ENCODE measurements around the gene FHAD1. TPM values are rescaled to one million over a fixed set of nuclear protein-coding genes. Genes with fewer than 3 reads are reported as not detected.

The FHAD1 gene
- total RNA-seq, 4 donors from 2014 or later = not detected

DNA sequence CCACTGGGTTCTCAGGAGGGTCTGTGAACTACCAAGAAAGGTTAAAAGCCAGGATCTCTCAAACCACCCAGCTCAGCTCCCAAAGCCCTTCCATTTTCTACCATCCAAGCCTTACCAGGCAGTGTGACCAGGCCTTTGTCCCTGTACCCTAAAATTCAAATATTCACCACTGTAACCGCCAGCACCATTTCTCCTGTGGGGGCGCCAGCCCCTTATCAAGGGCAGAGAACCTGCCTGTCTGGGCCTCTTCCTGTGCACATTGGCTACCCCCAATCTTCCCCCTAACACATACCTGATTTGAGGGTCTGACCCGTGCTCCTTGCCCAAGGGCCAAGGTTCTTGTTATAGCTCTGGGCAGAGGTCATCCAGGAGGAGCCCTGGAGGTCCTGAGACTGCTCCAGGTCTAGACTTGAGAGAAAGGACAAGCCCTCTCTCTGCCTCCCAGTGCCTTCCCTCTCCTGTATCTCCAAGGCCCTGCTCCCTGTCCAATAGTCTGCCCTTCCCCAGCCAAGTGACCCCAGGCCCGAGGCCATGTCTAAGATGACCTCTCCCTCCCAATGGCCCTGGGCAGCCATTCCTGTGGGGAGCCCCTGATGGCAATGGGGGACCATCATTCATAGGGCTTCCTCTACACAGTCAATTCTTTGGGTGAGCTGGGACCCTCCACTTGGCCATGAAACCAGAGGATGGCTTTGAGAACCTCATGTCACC lies 78.5 kb downstream of the FHAD1 start:
- Histone ChIP-seq H3K9me3 (no peaks in the 10 kb centered on the region), H3K27me3 (peaks cover 0 to 4% (median 0%) of the 10 kb centered on the region in 3 donors), H3K27ac (no peak overlapping the region), H3K4me3 (no peak overlapping the region), H3K36me3 (no peaks in the 10 kb centered on the region), H3K4me1 (peaks cover 13 to 17% of the 10 kb centered on the region in 2 donors)
- in situ Hi-C loops (cut with MboI; ENCODE audit: low sequenced_read_pairs in 4 of 4) (loop anchor here in 1 of 4 donors (5.0 kb wide), 1 partner anchor 107 kb away; no protein-coding TSS in a partner anchor), intact Hi-C loops (cut with DNase I; ENCODE audit: low total_unique reads) (loop anchor here (10.0 kb wide), 1 partner anchor 199 kb away; the partner anchor contains the start of genes CASP9 and DNAJC16)
- TF ChIP-seq POLR2A (IDR thresholded peaks at IDR 0.05) = no peak
- TF ChIP-seq, protein P1, sequence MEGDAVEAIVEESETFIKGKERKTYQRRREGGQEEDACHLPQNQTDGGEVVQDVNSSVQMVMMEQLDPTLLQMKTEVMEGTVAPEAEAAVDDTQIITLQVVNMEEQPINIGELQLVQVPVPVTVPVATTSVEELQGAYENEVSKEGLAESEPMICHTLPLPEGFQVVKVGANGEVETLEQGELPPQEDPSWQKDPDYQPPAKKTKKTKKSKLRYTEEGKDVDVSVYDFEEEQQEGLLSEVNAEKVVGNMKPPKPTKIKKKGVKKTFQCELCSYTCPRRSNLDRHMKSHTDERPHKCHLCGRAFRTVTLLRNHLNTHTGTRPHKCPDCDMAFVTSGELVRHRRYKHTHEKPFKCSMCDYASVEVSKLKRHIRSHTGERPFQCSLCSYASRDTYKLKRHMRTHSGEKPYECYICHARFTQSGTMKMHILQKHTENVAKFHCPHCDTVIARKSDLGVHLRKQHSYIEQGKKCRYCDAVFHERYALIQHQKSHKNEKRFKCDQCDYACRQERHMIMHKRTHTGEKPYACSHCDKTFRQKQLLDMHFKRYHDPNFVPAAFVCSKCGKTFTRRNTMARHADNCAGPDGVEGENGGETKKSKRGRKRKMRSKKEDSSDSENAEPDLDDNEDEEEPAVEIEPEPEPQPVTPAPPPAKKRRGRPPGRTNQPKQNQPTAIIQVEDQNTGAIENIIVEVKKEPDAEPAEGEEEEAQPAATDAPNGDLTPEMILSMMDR (IDR thresholded peaks at IDR 0.05 in 4 of 5, conservative IDR thresholded peaks at IDR 0.05 in 1 of 5) = no peak
- ATAC-seq (no peak), DNase-seq (no peak)

DNA sequence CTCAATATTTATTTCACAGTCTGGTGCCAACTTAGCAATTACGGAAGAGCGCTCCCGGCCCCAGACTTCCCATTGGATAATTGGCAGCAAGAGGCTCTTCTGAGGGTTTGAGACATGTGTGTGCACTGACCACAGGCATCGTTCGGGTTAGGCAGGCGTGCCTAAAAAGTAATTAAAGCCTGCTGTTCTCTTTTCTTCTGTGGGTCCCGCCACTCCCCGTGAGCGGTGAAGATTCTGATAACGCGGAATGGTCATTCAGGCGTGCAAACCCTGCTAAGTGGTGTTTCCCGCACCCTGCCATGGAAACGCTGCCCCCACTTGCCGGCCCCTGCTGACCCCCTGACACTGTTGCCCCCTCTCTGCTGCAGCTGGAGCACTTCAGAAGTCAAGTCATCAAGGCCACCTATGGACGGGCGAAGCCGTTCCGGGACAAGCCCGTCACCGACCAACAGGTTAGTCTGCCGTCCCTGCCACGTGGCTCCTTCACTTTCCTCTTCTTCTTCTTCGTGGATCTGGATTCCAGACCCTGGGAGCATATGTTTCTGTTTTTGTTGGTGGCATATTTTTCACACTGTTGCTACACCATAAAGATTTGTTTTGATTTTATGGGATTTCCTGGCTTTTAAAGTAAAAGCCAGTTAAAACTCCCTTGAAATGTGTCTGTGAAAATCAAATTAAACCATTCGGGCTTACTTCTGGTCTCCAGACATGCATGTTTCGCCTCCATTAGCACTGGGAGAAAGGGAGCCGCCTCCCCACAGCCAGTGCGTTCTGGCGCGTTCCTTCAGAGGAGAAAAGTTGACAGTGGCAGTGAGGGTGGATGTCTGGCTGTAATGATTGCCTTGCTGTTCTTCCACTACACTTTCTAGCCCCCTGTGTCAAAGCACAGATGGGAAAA lies 79.9 kb downstream of the FHAD1 start:
- in situ Hi-C loops (cut with MboI; ENCODE audit: low sequenced_read_pairs in 4 of 4) = loop anchor here in 1 of 4 donors (5.0 kb wide), 1 partner anchor 105 kb away; no protein-coding TSS in a partner anchor

DNA sequence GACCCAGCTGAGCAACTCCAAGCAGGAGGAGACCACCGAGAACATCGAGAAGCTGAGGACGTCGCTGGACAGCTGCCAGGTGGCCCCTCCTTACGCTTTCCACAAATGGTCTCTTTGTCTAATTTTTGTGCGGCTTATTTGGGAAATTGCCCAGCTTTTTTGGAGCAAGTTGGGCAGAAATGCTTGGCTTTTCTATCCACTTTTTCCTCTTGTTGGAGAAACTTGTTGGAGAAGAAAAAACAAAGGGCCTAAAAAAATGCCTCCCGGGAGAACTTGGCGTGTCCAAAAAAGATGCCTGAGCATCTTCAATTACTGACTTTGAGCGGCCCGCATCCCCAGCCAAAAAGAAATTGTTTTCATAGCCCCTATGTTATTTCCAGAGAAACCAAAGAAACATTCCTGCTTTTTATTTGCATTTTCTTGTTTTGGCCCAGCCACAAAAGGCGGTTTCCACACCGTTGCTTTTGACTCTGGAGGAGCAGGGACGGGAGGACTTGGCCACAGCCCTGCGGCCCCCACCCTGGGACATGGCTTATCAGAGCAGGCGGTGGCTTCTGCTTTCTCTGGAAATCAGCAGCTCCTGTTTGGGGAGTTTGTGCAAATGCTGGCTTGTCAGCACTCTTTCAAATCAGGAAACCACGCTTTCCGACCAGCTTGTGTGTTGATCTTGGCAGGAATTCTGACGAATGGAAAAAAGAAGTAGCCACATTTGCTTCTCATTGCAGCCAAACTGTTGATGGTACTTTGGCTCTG lies 81.5 kb downstream of the FHAD1 start:
- ATAC-seq = peak; percentile 47 to 50
- peaks cover 13 to 17% of the 10 kb centered on the region in 2 donors for H3K4me1 ChIP-seq

More for the DNA sequence above, 79.9 kb downstream of the FHAD1 start:
- Histone ChIP-seq H3K27me3 (peaks cover 0 to 4% (median 0%) of the 10 kb centered on the region in 3 donors), H3K4me3 (no peak overlapping the region), H3K9me3 (no peaks in the 10 kb centered on the region), H3K4me1 (peaks cover 13 to 17% of the 10 kb centered on the region in 2 donors), H3K27ac (no peak overlapping the region), H3K36me3 (no peaks in the 10 kb centered on the region)
- DNase-seq (no peak), ATAC-seq (no peak)
- TF ChIP-seq, protein P1 (IDR thresholded peaks at IDR 0.05 in 4 of 5, conservative IDR thresholded peaks at IDR 0.05 in 1 of 5) = no peak
- TF ChIP-seq POLR2A (IDR thresholded peaks at IDR 0.05) = no peak
- intact Hi-C loops (cut with DNase I; ENCODE audit: low total_unique reads) = loop anchor here (10.0 kb wide), 1 partner anchor 198 kb away; the partner anchor contains the start of genes CASP9 and DNAJC16

More for the DNA sequence above, 81.5 kb downstream of the FHAD1 start:
- in situ Hi-C loops (cut with MboI; ENCODE audit: low sequenced_read_pairs in 4 of 4) (loop anchor here in 1 of 4 donors (5.0 kb wide), 1 partner anchor 104 kb away; no protein-coding TSS in a partner anchor), intact Hi-C loops (cut with DNase I; ENCODE audit: low total_unique reads) (loop anchor here (10.0 kb wide), 1 partner anchor 196 kb away; the partner anchor contains the start of genes CASP9 and DNAJC16)
- Histone ChIP-seq H3K27ac (peak overlapping the region in 2 of 4 donors; percentile 8 to 17), H3K9me3 (no peaks in the 10 kb centered on the region), H3K4me3 (no peak overlapping the region), H3K36me3 (no peaks in the 10 kb centered on the region), H3K27me3 (peaks cover 0 to 4% (median 0%) of the 10 kb centered on the region in 3 donors)
- DNase-seq = peak; percentile 14 to 25
- TF ChIP-seq, protein P1 (IDR thresholded peaks at IDR 0.05 in 4 of 5, conservative IDR thresholded peaks at IDR 0.05 in 1 of 5) = no peak
- TF ChIP-seq POLR2A (IDR thresholded peaks at IDR 0.05) = no peak
